Activated CD4-positive, alpha-beta T cell treated with anti-CD3 and anti-CD28 coated beads for 36 hours (primary cell): ENCODE results near the gene GPN1. TPM values are rescaled to one million over a fixed set of nuclear protein-coding genes. Genes with fewer than 3 reads are reported as not detected.
"Not testable (repeated sequence)": the region's sequence is repeated elsewhere in the genome, so short reads cannot be mapped to it uniquely, and the experiment has no call there.

ENCODE experiments used
- ATAC-seq: fragments of 200-7000 bp; cut with Tn5 transposase; one replicate; pipeline ENCODE4 v1.10.0; 2021; ENCODE audit warnings: mild to moderate bottlenecking, moderate library complexity
- CTCF ChIA-PET: fragments of 350-600 bp; sonication (Branson Sonifier 250); formaldehyde crosslinking; loops from one replicate; lab custom pipeline; 2021; ENCODE audit warnings: antibody characterized with exemption; lab: Charles Lee
- POLR2A ChIA-PET: fragments of 350-600 bp; sonication (Branson Sonifier 250); formaldehyde crosslinking; loops from one replicate; lab custom pipeline; 2021; ENCODE audit warnings: antibody characterized with exemption, inconsistent platforms; lab: Charles Lee
- DNase-seq: peaks from one replicate; pipeline ENCODE4 v3.0.0-alpha.2; 2020
- H3K27ac Mint-ChIP-seq: one replicate; pipeline ENCODE4 v1.8.0; 2021; ENCODE audit warnings: mixed read lengths
- H3K27me3 Mint-ChIP-seq: one replicate; pipeline ENCODE4 v1.8.0; 2021; ENCODE audit warnings: mixed read lengths
- H3K36me3 Mint-ChIP-seq: one replicate; pipeline ENCODE4 v1.8.0; 2021; ENCODE audit warnings: low read depth, mixed read lengths
- H3K4me1 Mint-ChIP-seq: one replicate; pipeline ENCODE4 v1.8.0; 2021; ENCODE audit warnings: mixed read lengths
- H3K4me3 Mint-ChIP-seq: one replicate; pipeline ENCODE4 v1.8.0; 2021; ENCODE audit warnings: mild to moderate bottlenecking, moderate library complexity, mixed read lengths
- H3K9me3 Mint-ChIP-seq: one replicate; pipeline ENCODE4 v1.8.0; 2021; ENCODE audit warnings: low read depth, mixed read lengths
- intact Hi-C, 2 experiments: fragments of 100-400 bp; cut with DNase I in 1 of 2; cut with micrococcal nuclease in 1 of 2; formaldehyde crosslinking; loops; one replicate each; pipeline versions ENCODE4 v1.14.2 to v1.15.1; 2022 to 2024; cut with DNase I, micrococcal nuclease
- total RNA-seq, 2 experiments: library from RNA; stranded (reverse); gene quantifications; one replicate each; pipeline ENCODE4 v1.2.3, GENCODE V29; 2021

GPN1 gene
- total RNA-seq, 2 experiments from 2014 or later, result 45.6 to 63.9 TPM

DNA sequence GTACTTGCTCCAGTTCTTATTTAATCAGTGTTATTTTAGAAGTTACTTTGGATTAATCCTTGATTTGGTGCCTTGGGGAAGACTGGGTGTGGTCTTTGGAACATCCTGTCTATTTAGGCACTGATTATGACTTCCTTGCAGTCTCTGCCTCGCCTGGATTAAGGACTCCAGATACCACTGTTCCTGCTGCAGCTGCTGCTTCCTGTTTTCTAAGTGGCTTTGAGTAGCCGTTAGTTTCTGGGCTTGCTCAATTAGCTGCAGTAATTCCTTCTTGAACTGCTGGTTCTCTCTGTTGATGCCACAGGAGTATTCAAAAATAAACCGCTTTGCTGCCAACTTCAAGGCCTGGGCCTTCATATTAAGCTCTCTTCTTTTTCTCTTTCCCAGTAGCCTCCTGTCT is 1.9 kb upstream of the GPN1 start:
- DNase-seq, H3K9me3 Mint-ChIP-seq, H3K4me3 Mint-ChIP-seq, ATAC-seq, H3K27me3 Mint-ChIP-seq, H3K27ac Mint-ChIP-seq: not testable (repeated sequence)
- ChIA-PET POLR2A (interaction anchor here (1.5 kb wide), 1 partner anchor 19 kb away, joined by 3 read pairs; no protein-coding TSS in a partner anchor), CTCF (interaction anchor here (0.9 to 2.2 kb wide), 4 partner anchors 8 to 197 kb away, joined by 3 to 9 read pairs (median 4); no protein-coding TSS in a partner anchor)
- H3K36me3 Mint-ChIP-seq, result peaks cover 40% of the 10 kb centered on the region
- H3K4me1 Mint-ChIP-seq, result peaks cover 32% of the 10 kb centered on the region
- intact Hi-C loops, result loop anchor here in 1 of 2 experiments (5.0 kb wide), 1 partner anchor 35 kb away; the partner anchor contains the start of genes SLC4A1AP and SUPT7L

GRCh38 chr2:27627963-27628766 is 685 bp upstream of the GPN1 start:
- peak; percentile 45 for DNase-seq
- intact Hi-C loops, result loop anchor here (1.0 to 5.0 kb wide), 9 partner anchors 10 to 272 kb away; partner anchors contain the start of genes GTF3C2 (in 1 of the 2), IFT172 (in 1 of the 2), PPM1G (in 1 of the 2) and SLC4A1AP (in 1 of the 2)
- Mint-ChIP-seq H3K36me3 (peaks cover 37% of the 10 kb centered on the region), H3K27me3 (no peaks in the 10 kb centered on the region), H3K4me1 (peaks cover 35% of the 10 kb centered on the region), H3K9me3 (no peaks in the 10 kb centered on the region), H3K27ac (no peak overlapping the region), H3K4me3 (no peak overlapping the region)
- ChIA-PET POLR2A (interaction anchor here (0.5 to 2.0 kb wide), 11 partner anchors 10 to 869 kb away, joined by 3 to 33 read pairs (median 3); partner anchors contain the start of genes SLC4A1AP and SUPT7L), CTCF (interaction anchor here (0.5 to 3.2 kb wide), 8 partner anchors 10 to 257 kb away, joined by 3 to 23 read pairs (median 4); no protein-coding TSS in a partner anchor)
- ATAC-seq, result peak; percentile 60

GRCh38 chr2:27630257-27630656 is 1.4 kb downstream of the GPN1 start:
- ChIA-PET CTCF (interaction anchor here (3.2 kb wide), 1 partner anchor 52 kb away, joined by 23 read pairs; no protein-coding TSS in a partner anchor), POLR2A (interaction anchor here (0.6 to 0.7 kb wide), 2 partner anchors 9 to 15 kb away, joined by 3 read pairs; no protein-coding TSS in a partner anchor)
- peaks cover 37% of the 10 kb centered on the region for H3K4me1 Mint-ChIP-seq
- H3K9me3 Mint-ChIP-seq, H3K27me3 Mint-ChIP-seq, ATAC-seq, intact Hi-C loops, DNase-seq, H3K27ac Mint-ChIP-seq, H3K4me3 Mint-ChIP-seq: not testable (repeated sequence)
- peaks cover 39% of the 10 kb centered on the region for H3K36me3 Mint-ChIP-seq

DNA sequence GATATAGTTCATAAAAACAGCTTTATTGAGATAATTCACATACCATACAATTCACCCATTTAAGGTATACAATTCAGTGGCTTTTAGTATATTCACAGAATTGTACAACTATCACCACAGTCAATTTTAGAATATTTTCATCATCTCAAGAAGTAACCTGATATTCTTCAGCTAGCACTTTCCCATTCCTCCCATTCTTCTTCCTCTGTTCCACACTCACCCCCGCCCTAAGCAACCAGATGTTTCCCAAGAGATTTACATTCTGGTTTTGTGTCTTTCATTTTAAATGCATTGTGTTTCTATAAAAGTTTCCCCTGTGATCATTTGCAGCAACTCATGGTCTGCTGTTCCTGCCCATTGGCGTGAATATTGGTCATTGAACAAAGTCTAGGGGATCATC is 5.4 kb downstream of the GPN1 start:
- DNase-seq (no peak), ATAC-seq (no peak)
- intact Hi-C loops, result no loop called here
- Mint-ChIP-seq H3K27me3 (no peaks in the 10 kb centered on the region), H3K4me1 (peaks cover 51% of the 10 kb centered on the region), H3K27ac (no peak overlapping the region), H3K4me3 (no peak overlapping the region), H3K9me3 (no peaks in the 10 kb centered on the region), H3K36me3 (peaks cover 59% of the 10 kb centered on the region)
- CTCF ChIA-PET, result no interaction called here
- POLR2A ChIA-PET, result no interaction called here

DNA sequence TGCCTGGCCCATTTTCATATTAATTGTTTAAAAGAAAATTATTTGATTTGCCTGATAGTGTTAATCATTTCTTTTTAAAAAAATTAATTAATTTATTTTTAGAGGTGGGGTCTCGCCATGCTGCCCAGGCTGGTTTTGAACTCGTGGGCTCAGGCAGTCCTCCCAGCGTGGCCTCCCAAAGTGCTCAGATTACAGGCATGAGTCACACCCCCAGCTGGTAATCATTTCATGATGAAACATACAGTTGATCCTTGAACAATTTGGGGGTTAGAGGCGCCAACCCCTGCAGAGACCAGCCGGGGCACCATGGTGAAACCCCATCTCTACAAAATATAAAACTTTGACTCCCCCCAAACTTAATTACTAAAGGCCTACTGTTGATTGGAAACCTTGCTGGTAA is 7.9 kb downstream of the GPN1 start:
- Mint-ChIP-seq H3K4me3 (no peak overlapping the region), H3K27ac (no peak overlapping the region), H3K36me3 (peaks cover 60% of the 10 kb centered on the region), H3K4me1 (peaks cover 44% of the 10 kb centered on the region), H3K27me3 (no peaks in the 10 kb centered on the region), H3K9me3 (no peaks in the 10 kb centered on the region)
- ATAC-seq, result no peak
- peak; percentile 32 for DNase-seq
- ChIA-PET POLR2A (no interaction called here), CTCF (interaction anchor here (0.6 to 1.4 kb wide), 2 partner anchors 47 to 546 kb away, joined by 3 to 5 read pairs; no protein-coding TSS in a partner anchor)
- intact Hi-C loops, result loop anchor here in 1 of 2 experiments (5.0 kb wide), 1 partner anchor 756 kb away; the partner anchor contains the start of gene FOSL2

- ChIA-PET POLR2A (interaction anchor here (0.8 to 1.9 kb wide), 5 partner anchors 10 to 1813 kb away, joined by 3 to 33 read pairs (median 4); partner anchors contain the start of genes CCDC121, GPN1 and SUPT7L), CTCF (interaction anchor here (0.6 to 2.1 kb wide), 4 partner anchors 10 to 288 kb away, joined by 3 to 30 read pairs (median 3); no protein-coding TSS in a partner anchor)
- intact Hi-C loops, result loop anchor here (1.0 to 5.0 kb wide), 11 partner anchors 10 to 809 kb away; partner anchors contain the start of genes EIF2B4 (in 1 of the 2), FOSL2 (in 1 of the 2), IFT172 (in 1 of the 2) and NRBP1 (in 1 of the 2)
- Mint-ChIP-seq H3K9me3 (no peaks in the 10 kb centered on the region), H3K27me3 (no peaks in the 10 kb centered on the region), H3K27ac (peak overlapping the region; percentile 95), H3K36me3 (peaks cover 51% of the 10 kb centered on the region), H3K4me3 (peak overlapping the region; percentile 50), H3K4me1 (peaks cover 38% of the 10 kb centered on the region)
- ATAC-seq (peak; percentile 88), DNase-seq (peak; percentile 31)
Observed at GRCh38 chr2:27638037-27638637, 9.3 kb downstream of the GPN1 start.

DNA sequence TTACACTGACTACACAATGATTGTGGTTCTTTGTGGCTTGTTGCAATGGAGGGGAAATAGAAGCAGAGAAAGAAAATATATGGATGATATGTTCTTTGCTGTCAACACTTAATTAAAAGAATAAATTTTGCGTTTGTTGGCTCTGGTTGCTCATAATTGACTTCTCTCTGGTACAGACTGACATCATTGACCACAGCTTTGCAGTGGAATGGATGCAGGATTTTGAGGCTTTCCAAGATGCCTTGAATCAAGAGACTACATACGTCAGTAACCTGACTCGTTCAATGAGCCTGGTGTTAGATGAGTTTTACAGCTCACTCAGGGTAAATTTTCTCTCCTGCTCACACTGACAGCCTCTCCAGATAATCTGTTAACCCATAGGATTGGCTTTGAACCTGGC is 9.9 kb downstream of the GPN1 start:
- Mint-ChIP-seq H3K27me3 (no peaks in the 10 kb centered on the region), H3K4me3 (peak overlapping the region; percentile 50), H3K36me3 (peaks cover 53% of the 10 kb centered on the region), H3K27ac (peak overlapping the region; percentile 95), H3K4me1 (peaks cover 38% of the 10 kb centered on the region), H3K9me3 (no peaks in the 10 kb centered on the region)
- ATAC-seq, result peak; percentile 55
- POLR2A ChIA-PET, result interaction anchor here (0.6 to 1.9 kb wide), 3 partner anchors 9 to 43 kb away, joined by 3 to 33 read pairs (median 9); partner anchors contain the start of genes CCDC121 and GPN1
- CTCF ChIA-PET, result interaction anchor here (0.7 to 2.1 kb wide), 3 partner anchors 10 to 44 kb away, joined by 3 to 30 read pairs (median 4); partner anchors contain the start of genes CCDC121 and GPN1
- intact Hi-C loops, result loop anchor here (1.0 to 5.0 kb wide), 11 partner anchors 10 to 808 kb away; partner anchors contain the start of genes EIF2B4 (in 1 of the 2), FOSL2 (in 1 of the 2), IFT172 (in 1 of the 2) and NRBP1 (in 1 of the 2)
- peak; percentile 45 for DNase-seq

- H3K9me3 Mint-ChIP-seq, result no peaks in the 10 kb centered on the region
- ChIA-PET CTCF (interaction anchor here (1.1 kb wide), 1 partner anchor 42 kb away, joined by 7 read pairs; no protein-coding TSS in a partner anchor), POLR2A (no interaction called here)
- no peaks in the 10 kb centered on the region for H3K27me3 Mint-ChIP-seq
- DNase-seq, result no peak
- H3K27ac Mint-ChIP-seq, result no peak overlapping the region
- H3K4me3 Mint-ChIP-seq, result no peak overlapping the region
- peaks cover 42% of the 10 kb centered on the region for H3K36me3 Mint-ChIP-seq
- intact Hi-C loops, result no loop called here
- ATAC-seq, result no peak
- peaks cover 31% of the 10 kb centered on the region for H3K4me1 Mint-ChIP-seq
Observed at GRCh38 chr2:27640722-27641245, 11.9 kb downstream of the GPN1 start.

DNA sequence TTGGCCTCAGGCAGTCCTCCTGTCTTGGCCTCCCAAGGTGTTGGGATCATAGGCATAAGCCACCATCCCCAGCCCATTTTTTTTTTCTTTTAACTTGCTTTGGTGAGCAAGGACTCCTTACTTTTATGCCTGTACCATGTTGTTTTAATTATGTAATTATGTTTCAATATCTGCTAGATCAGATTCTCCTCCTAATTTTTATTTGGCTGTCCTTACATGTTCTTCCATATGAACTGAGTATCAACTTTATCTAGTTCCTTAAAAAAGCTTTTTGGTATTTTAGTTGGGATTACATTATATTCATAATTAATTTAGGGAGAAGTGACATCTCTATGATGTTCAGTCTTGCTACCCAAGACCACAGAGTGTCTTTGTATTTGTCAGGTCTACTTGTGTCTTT is 16.3 kb downstream of the GPN1 start:
- POLR2A ChIA-PET, result no interaction called here
- no peaks in the 10 kb centered on the region for H3K27me3 Mint-ChIP-seq
- ATAC-seq, result no peak
- no peak overlapping the region for H3K27ac Mint-ChIP-seq
- H3K36me3 Mint-ChIP-seq, result peaks cover 37% of the 10 kb centered on the region
- H3K4me1 Mint-ChIP-seq, result no peaks in the 10 kb centered on the region
- DNase-seq, result no peak
- H3K4me3 Mint-ChIP-seq, result no peak overlapping the region
- CTCF ChIA-PET, result interaction anchor here (0.6 to 0.8 kb wide), 2 partner anchors 60 to 564 kb away, joined by 3 to 5 read pairs; no protein-coding TSS in a partner anchor
- intact Hi-C loops, result no loop called here
- no peaks in the 10 kb centered on the region for H3K9me3 Mint-ChIP-seq

DNA sequence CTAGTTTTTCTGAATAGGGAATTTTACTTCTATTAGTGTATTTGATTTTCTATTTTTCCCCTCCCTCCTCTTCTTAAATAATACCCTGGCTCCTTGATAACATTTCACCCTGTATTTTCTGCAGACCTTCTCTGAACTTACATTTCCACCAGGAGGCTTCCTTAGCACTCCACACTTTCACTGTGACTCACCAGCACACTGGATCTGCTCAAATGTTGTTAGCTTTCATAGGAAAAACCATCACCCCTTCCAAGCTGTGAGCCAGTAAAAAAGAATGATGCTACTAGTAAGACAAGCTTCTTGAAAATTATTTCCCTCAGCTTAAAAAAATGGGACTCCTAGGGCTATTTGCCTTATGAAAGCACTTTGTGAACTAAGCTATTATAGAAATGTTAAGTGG is 18.4 kb downstream of the GPN1 start:
- ChIA-PET CTCF (interaction anchor here (1.0 to 1.4 kb wide), 3 partner anchors 13 to 36 kb away, joined by 3 to 6 read pairs (median 3); no protein-coding TSS in a partner anchor), POLR2A (interaction anchor here (0.6 to 1.4 kb wide), 2 partner anchors 8 to 251 kb away, joined by 3 to 4 read pairs; no protein-coding TSS in a partner anchor)
- no peaks in the 10 kb centered on the region for H3K4me1 Mint-ChIP-seq
- no peaks in the 10 kb centered on the region for H3K27me3 Mint-ChIP-seq
- no peaks in the 10 kb centered on the region for H3K9me3 Mint-ChIP-seq
- DNase-seq (no peak), ATAC-seq (no peak)
- intact Hi-C loops, result no loop called here
- H3K4me3 Mint-ChIP-seq, result no peak overlapping the region
- peaks cover 33% of the 10 kb centered on the region for H3K36me3 Mint-ChIP-seq
- H3K27ac Mint-ChIP-seq, result peak overlapping the region; percentile 39
